GM19025 (cell line): ENCODE results near the gene DENND4C.
"Not testable (repeated sequence)": the region's sequence is repeated elsewhere in the genome, so short reads cannot be mapped to it uniquely, and the experiment has no call there.

ENCODE experiments used
- ATAC-seq: cut with Tn5 transposase; IDR thresholded peaks from one replicate; pipeline ENCODE4 v1.9.1; 2021; ENCODE audit warnings: mild to moderate bottlenecking, low read depth, moderate library complexity; ENCODE audit not compliant: unreplicated experiment

The DENND4C gene

DNA sequence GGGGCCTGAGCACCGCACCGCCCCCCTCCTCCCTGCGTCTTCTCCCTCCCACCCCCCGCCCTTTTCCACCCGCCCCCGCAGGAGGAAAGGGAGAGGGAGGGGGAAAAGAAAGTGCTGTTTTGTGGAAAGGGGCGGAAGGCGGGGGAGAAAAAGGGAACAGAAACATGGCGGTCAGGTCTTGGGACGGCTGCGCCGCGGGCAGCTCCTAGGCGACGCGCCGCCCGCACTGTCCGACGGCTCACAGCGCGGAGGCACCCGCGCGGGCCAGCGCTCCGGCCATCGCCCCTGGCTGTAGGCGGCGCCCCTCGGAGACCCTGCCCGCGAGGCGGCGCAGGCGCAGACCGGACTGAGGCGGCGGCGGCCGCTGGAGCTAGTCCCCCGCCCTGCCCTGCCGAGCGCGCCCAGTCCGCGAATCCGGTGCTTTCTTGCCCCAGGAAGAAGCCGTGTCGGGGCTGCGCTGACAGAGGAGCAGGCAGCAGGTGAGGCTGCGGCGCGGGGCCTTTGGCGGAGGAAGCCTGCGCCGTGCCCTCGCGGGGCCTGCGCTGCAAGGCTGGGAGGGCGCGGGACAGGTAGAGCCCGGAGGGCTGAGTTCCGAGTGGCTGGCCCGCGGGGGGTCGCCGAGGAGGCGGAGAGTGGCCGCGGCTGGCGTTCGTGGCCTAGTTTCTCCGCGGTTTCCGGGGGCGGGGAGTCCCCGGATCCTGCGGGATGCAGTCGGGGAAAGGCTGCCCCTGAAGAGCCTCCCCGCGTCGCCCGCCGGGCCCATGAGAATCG is at the start of gene DENND4C:
DENND4C (plus strand) TSS at position 339 of the 771 bp plus-strand sequence. CDS start 45,482 bp downstream, outside the sequence.
- ATAC-seq: peak; percentile 68

DNA sequence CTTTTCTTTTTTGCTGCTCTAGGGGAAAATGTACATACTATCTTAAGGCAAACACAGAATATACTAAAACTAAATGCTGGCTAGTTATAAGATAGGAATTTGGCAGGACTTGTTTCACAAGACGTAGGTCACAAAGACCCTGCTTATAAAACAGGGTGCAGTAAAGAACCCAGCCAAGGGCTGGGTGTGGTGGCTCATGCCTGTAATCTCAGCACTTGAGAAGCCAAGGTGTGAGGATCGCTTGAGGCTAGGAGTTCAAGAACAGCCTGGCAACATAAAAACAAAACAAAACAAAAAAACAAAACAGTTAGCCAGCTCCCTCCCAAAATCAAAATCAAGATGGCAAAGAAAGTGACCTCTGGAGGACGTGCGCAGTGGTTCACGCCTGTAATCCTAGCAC is 49.5 kb upstream of the DENND4C start:
- no peak for ATAC-seq

GRCh38 chr9:19181561-19181960 is 48.9 kb upstream of the DENND4C start:
- ATAC-seq: no peak

GRCh38 chr9:19184144-19184917 is 46.2 kb upstream of the DENND4C start:
- ATAC-seq: peak; percentile 100

- ATAC-seq: no peak
These were observed 45.3 kb upstream of the DENND4C start for GRCh38 chr9:19185191-19185590.

GRCh38 chr9:19186232-19186631 is 44.3 kb upstream of the DENND4C start:
- ATAC-seq: no peak

- ATAC-seq: no peak
These were observed 41.7 kb upstream of the DENND4C start for GRCh38 chr9:19188771-19189170.

GRCh38 chr9:19192202-19193028 is 38.1 kb upstream of the DENND4C start:
- ATAC-seq: no peak

- ATAC-seq: no peak
These were observed 37.5 kb upstream of the DENND4C start for GRCh38 chr9:19193029-19193324.

- not testable (repeated sequence) for ATAC-seq
These were observed 37.0 kb upstream of the DENND4C start for GRCh38 chr9:19193358-19193973.

- ATAC-seq: no peak
These were observed 32.1 kb upstream of the DENND4C start for GRCh38 chr9:19198406-19198805.

DNA sequence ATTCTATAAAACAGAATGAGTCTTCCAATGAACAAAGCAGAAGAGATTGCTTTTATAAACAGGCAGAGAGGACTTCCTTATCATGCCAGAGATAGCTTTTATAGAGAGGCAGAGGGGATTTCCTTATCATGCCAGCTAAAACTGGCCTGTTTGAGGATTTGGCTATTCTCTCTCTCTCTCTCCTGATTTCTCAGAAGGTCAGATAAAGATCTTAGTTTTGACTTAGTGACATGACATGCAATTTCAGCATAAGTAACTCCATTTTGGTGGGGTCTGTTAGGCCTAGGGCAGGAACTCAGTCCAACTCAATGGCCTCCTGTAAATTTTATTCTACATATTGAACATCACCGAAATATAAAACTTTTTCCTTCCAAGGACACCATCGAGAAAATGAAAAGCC is 31.5 kb upstream of the DENND4C start:
- ATAC-seq: no peak

DNA sequence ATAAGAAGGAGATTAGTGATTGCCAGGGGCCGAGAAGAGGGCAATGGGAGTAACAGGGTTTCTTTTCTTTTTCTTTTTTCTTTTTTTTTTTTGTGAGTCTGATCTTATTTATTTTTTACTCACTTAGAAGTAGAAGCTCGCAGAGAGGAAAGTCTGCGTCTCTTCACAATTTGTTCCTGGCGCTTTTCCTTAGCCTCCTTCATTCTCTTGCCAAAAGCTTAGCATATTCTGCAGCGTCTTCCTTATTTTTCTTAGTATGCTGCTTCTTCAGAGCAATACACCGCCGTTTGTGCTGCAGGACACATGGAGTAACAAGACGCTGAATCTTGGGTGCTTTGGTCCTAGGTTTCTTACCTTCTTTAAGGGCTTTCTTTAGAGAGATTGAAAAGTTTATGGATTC is 30.3 kb upstream of the DENND4C start:
- ATAC-seq: no peak

DNA sequence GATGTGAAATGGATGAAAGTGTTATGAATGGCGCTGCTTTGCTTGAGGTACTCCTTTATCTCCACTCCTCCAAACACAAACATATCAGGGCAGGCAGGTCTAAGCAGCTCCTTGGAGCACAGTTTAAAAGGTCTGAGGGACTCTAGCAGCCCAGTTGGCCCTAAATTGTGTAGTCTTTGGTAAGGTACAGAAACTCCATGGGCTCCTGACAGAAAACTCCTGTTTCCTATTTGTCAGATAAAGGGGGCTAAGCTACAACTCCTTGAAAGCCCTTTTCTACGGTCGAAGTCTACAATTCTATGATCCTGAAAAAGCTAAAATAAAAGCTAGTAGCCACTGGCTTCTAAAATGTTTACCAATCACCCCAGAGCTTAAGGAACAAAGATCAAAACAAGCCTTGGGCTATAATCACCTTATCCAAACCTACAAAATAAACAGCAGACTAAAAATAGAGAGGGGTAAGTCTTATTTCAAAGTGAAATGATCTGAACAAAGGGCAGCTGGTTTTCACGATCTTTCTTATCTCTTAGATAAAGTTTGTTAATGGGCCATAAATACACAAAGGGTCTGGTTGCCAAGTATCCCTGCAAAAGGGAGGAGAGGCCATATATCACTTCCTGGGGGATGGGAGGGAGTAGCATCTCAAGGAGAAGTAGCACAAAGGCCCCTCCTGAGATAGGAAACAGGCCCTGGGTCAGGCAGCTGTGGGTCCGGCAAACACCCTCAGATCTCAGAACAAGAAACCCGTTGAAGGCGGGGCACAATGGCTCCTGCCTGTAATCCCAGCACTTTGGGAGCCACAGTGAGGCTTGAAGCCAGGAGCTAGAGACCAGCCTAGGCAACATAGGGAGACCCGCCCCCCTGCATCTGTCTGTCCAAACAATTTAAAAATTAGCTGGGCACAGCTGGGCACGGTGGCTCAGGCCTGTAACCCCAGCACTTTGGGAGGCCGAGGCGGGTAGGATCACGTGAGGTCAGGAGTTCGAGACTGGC is 28.3 kb upstream of the DENND4C start:
- ATAC-seq: no peak

DNA sequence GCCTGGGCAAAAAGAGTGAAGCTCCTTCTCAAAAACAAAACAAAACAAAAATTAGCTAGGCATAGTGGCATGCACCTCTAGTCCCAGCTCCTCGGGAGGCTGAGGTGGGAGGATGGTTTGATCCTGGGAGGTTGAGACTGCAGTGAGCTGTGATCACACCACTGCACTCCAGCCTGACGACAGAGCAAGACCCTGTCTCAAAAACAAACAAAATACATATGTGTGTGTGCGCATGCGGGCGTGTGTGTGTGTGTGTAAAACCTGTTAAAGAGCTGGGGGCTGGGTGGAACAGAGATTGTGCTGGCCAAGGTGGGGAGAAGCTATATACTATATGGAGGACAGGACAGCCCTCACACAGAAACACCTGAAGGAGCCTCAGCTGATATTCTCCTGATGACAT is 27.4 kb upstream of the DENND4C start:
- no peak for ATAC-seq

DNA sequence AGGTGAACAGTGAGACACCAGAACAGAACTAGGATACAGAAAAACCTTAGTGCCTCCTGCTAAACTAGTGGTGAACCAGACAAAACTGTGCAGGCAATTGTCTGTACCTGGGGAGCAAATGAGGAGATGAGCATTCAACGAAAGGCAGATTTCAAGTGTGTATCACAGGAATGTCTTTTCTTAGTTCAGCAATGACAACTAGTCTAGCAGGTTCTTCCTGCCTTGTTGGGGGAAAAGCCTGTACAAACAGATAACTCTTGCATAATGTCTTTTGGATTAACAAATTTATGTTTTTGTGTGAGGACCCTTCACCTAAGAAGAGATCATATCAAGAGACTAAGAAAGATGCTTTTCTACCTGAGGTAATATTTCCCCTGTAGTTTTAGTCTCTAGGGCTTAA is 21.8 kb upstream of the DENND4C start:
- ATAC-seq: no peak

- ATAC-seq: no peak
These were observed 21.3 kb upstream of the DENND4C start for GRCh38 chr9:19209188-19209587.

- no peak for ATAC-seq
These were observed 16.7 kb upstream of the DENND4C start for GRCh38 chr9:19213823-19214222.

DNA sequence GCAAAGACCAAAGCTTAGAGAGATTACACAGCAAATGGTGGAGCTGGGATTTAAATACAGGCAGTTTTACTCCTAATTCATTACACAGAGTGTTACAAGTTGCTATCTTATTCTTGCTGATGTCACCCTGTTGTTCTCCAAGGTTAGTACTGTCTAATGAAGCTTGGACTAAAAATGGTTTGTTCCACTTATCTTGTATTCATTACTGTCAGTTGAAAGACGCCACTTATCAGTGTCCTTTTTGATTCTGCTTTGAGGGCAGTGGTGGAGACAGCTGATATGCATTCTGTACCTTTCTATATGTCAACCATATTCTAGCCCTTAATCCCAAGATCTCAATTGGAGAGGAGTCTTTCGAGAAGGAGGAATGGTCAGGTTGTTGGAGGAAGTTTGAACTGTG is 14.0 kb upstream of the DENND4C start:
- no peak for ATAC-seq

DNA sequence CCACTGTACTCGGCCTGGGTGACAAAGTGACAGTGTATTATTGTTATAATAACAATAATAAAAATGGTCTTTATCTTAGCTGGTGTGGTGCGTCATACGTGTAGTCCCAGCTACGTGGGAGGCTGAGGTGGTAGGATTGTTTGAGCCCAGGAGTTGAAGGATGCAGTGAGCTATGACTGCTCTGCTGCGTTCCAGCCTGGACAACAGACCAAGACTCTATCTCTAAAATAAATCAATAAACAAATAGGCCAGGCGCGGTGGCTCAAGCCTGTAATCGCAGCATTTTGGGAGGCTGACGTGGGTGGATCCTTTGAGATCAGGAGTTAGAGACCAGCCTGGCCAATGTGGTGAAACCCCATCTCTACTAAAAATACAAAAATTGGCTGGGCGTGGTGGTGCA is 9.2 kb upstream of the DENND4C start:
- ATAC-seq: no peak
